K562 (cell line): ENCODE results near the gene STX3. TPM values are rescaled to one million over a fixed set of nuclear protein-coding genes. Genes with fewer than 3 reads are reported as not detected.

ENCODE experiments used
- DACH1 ChIP-seq: fragments of 450-650 bp; IDR thresholded peaks from 2 replicates; pipeline ENCODE4 v1.6.1; 2018; ENCODE audit not compliant: partially characterized antibody
- HDAC3 ChIP-seq: fragments of 450-650 bp; IDR thresholded peaks from 2 replicates; pipeline ENCODE4 v1.6.1; 2018; ENCODE audit warnings: borderline replicate concordance, mild to moderate bottlenecking, moderate library complexity; ENCODE audit not compliant: partially characterized antibody
- HNRNPK ChIP-seq: fragments of 200-400 bp; formaldehyde crosslinking; IDR thresholded peaks from one replicate; pipeline ENCODE4 v1.6.1; 2018; ENCODE audit warnings: mild to moderate bottlenecking, low read depth, low read length; ENCODE audit not compliant: poor library complexity, severe bottlenecking
- MEF2A ChIP-seq: IDR thresholded peaks from 2 replicates; pipeline ENCODE4 v1.6.1; 2011; ENCODE audit warnings: low read depth, mild to moderate bottlenecking, low read length, moderate library complexity; ENCODE audit not compliant: control insufficient read depth
- MTA3 ChIP-seq: fragments of 450-650 bp; formaldehyde crosslinking; IDR thresholded peaks from 2 replicates; pipeline ENCODE4 v1.6.1; 2017; ENCODE audit warnings: mild to moderate bottlenecking, borderline replicate concordance
- NR3C1 ChIP-seq: sonication (generic); formaldehyde crosslinking; IDR thresholded peaks from 2 replicates; pipeline ENCODE4 v1.8.1; 2022; ENCODE audit warnings: missing genetic modification reagents
- PHTF2 ChIP-seq: fragments of 250-450 bp; sonication (Bioruptor Pico); IDR thresholded peaks from 2 replicates; pipeline ENCODE4 v1.5.0; 2021; ENCODE audit warnings: mild to moderate bottlenecking
- RAD21 ChIP-seq, 2 experiments: fragments of 250-450 bp in 1 of 2; fragments of 450-650 bp in 1 of 2; sonication (Bioruptor Pico) in 1 of 2; formaldehyde crosslinking in 1 of 2; IDR thresholded peaks in 1 of 2; conservative IDR thresholded peaks in 1 of 2; 2 replicates each; pipeline versions ENCODE4 v1.4.0 to v1.8.0; 2020 to 2022; ENCODE audit warnings: mild to moderate bottlenecking in 2 of 2, moderate library complexity in 1 of 2
- SNRNP70 ChIP-seq: fragments of 200-400 bp; formaldehyde crosslinking; optimal IDR thresholded peaks from 2 replicates; pipeline ENCODE3; 2017; ENCODE audit warnings: low read depth, low read length
- TGIF2 ChIP-seq: sonication (generic); formaldehyde crosslinking; IDR thresholded peaks from 2 replicates; pipeline ENCODE4 v1.8.1; 2022; ENCODE audit warnings: mild to moderate bottlenecking, missing genetic modification reagents, moderate library complexity
- ZNF124 ChIP-seq: sonication (generic); formaldehyde crosslinking; IDR thresholded peaks from 2 replicates; pipeline ENCODE4 v1.8.1; 2022; ENCODE audit warnings: missing genetic modification reagents
- ZNF217 ChIP-seq: sonication (generic); formaldehyde crosslinking; IDR thresholded peaks from 2 replicates; pipeline ENCODE4 v1.8.0; 2022; ENCODE audit warnings: mild to moderate bottlenecking, missing genetic modification reagents
- ZNF778 ChIP-seq: fragments of 450-650 bp; formaldehyde crosslinking; IDR thresholded peaks from 2 replicates; pipeline ENCODE4 v1.4.0; 2020; ENCODE audit warnings: mild to moderate bottlenecking, moderate library complexity
- polyA plus RNA-seq, 8 experiments: library from polyadenylated mRNA; depleted of rRNA in 4 of 8; stranded (reverse) in 5 of 8; unstranded in 3 of 8; fragments of >200 nt; fragmentation: Nextera tagmentation in 2 of 8; fragmentation: Illumina TruSeq in 1 of 8; extraction: Ambion mirVana in 2 of 8; extraction: Trizol in 1 of 8; gene quantifications; 2 replicates each; pipeline versions ENCODE4 v1.2.1 to v1.2.3, GENCODE V29; 2011 to 2014; ENCODE audit warnings: inconsistent platforms in 1 of 8, missing spikeins in 1 of 8
- total RNA-seq, 7 experiments: library from RNA; depleted of rRNA in 6 of 7; stranded (reverse); fragments of >200 nt in 6 of 7; fragmentation: Illumina TruSeq in 2 of 7; extraction: Trizol in 2 of 7; gene quantifications; 2 replicates each; pipeline versions ENCODE4 v1.2.1 to v1.2.3, GENCODE V29; 2011 to 2021; ENCODE audit warnings: low replicate concordance in 1 of 7
- TF ChIP-seq, protein P1 (sequence below): fragments of 200-600 bp; sonication (generic); IDR thresholded peaks from one replicate; pipeline ENCODE4 v1.6.1; 2012; ENCODE audit warnings: mild to moderate bottlenecking, low read depth, low read length, inconsistent platforms
- TF ChIP-seq, protein P2 (sequence below): fragments of 450-650 bp; IDR thresholded peaks from 2 replicates; pipeline ENCODE4 v1.6.1; 2014; ENCODE audit warnings: low read depth, mild to moderate bottlenecking, moderate library complexity, borderline replicate concordance

STX3 gene
- total and polyA plus RNA-seq, 9 of the 15 experiments (the other 6 are each of a cell fraction or from before 2014, with no cell fraction given): 12.0 to 91.6 (median 48.7) TPM

DNA sequence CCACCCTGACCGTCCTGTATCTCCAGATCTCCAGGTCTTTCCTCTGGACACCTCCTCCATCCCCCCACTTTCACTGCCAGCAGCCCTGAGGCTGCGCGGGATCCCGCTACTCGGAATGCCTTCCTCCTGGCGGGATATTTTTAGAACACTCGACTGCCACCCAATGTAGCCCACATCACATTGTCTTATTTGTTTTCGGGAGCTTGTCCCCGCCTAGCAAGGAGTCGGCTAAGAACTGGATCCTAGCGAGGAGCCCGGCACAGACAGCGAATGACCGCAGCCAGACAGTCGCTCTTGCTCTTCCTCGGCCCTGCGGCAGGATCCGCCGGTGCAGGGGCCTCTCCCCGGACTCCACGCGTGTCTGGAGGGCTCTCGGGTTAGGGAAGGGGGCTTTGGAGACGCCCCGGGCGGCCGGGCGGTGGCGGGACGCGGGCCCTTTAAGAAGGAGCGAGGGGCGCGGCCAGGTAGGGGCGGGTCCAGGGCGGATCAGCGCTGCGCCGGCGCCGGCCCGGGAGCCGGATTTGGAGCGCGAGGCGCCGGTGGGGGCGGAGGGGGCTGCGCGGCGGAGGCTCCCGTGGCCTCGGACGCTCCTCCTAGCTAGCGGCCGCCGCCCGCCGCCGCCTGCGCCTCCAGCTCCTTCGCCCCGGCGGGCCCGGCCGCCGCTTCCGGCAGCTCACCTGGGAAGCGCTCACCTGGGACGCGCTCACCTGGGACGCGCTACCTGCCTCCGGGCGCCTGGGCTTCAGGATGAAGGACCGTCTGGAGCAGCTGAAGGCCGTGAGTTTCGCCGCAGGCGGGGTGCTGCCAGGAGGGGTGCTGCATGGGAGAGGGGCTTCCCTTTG lies at the start of gene STX3 (continued):
- TF ChIP-seq, protein P1, sequence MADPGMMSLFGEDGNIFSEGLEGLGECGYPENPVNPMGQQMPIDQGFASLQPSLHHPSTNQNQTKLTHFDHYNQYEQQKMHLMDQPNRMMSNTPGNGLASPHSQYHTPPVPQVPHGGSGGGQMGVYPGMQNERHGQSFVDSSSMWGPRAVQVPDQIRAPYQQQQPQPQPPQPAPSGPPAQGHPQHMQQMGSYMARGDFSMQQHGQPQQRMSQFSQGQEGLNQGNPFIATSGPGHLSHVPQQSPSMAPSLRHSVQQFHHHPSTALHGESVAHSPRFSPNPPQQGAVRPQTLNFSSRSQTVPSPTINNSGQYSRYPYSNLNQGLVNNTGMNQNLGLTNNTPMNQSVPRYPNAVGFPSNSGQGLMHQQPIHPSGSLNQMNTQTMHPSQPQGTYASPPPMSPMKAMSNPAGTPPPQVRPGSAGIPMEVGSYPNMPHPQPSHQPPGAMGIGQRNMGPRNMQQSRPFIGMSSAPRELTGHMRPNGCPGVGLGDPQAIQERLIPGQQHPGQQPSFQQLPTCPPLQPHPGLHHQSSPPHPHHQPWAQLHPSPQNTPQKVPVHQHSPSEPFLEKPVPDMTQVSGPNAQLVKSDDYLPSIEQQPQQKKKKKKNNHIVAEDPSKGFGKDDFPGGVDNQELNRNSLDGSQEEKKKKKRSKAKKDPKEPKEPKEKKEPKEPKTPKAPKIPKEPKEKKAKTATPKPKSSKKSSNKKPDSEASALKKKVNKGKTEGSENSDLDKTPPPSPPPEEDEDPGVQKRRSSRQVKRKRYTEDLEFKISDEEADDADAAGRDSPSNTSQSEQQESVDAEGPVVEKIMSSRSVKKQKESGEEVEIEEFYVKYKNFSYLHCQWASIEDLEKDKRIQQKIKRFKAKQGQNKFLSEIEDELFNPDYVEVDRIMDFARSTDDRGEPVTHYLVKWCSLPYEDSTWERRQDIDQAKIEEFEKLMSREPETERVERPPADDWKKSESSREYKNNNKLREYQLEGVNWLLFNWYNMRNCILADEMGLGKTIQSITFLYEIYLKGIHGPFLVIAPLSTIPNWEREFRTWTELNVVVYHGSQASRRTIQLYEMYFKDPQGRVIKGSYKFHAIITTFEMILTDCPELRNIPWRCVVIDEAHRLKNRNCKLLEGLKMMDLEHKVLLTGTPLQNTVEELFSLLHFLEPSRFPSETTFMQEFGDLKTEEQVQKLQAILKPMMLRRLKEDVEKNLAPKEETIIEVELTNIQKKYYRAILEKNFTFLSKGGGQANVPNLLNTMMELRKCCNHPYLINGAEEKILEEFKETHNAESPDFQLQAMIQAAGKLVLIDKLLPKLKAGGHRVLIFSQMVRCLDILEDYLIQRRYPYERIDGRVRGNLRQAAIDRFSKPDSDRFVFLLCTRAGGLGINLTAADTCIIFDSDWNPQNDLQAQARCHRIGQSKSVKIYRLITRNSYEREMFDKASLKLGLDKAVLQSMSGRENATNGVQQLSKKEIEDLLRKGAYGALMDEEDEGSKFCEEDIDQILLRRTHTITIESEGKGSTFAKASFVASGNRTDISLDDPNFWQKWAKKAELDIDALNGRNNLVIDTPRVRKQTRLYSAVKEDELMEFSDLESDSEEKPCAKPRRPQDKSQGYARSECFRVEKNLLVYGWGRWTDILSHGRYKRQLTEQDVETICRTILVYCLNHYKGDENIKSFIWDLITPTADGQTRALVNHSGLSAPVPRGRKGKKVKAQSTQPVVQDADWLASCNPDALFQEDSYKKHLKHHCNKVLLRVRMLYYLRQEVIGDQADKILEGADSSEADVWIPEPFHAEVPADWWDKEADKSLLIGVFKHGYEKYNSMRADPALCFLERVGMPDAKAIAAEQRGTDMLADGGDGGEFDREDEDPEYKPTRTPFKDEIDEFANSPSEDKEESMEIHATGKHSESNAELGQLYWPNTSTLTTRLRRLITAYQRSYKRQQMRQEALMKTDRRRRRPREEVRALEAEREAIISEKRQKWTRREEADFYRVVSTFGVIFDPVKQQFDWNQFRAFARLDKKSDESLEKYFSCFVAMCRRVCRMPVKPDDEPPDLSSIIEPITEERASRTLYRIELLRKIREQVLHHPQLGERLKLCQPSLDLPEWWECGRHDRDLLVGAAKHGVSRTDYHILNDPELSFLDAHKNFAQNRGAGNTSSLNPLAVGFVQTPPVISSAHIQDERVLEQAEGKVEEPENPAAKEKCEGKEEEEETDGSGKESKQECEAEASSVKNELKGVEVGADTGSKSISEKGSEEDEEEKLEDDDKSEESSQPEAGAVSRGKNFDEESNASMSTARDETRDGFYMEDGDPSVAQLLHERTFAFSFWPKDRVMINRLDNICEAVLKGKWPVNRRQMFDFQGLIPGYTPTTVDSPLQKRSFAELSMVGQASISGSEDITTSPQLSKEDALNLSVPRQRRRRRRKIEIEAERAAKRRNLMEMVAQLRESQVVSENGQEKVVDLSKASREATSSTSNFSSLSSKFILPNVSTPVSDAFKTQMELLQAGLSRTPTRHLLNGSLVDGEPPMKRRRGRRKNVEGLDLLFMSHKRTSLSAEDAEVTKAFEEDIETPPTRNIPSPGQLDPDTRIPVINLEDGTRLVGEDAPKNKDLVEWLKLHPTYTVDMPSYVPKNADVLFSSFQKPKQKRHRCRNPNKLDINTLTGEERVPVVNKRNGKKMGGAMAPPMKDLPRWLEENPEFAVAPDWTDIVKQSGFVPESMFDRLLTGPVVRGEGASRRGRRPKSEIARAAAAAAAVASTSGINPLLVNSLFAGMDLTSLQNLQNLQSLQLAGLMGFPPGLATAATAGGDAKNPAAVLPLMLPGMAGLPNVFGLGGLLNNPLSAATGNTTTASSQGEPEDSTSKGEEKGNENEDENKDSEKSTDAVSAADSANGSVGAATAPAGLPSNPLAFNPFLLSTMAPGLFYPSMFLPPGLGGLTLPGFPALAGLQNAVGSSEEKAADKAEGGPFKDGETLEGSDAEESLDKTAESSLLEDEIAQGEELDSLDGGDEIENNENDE: no peak
- TF ChIP-seq ZNF217 (no peak), RAD21 (CRISPR knock-in tag; conservative IDR thresholded peaks at IDR 0.05 in 1 of 2, IDR thresholded peaks at IDR 0.05 in 1 of 2) (0 out of 4 replicates have a peak, but pooled peaks of 1 of the 2 experiments have one; percentile 10), SNRNP70 (no peak), PHTF2 (CRISPR knock-in tag) (no peak), MEF2A (peak; percentile 9; the same call in 1 of the 2 replicates), NR3C1 (CRISPR knock-in tag) (no peak), DACH1 (no peak), HNRNPK (no peak), MTA3 (no peak), ZNF778 (no peak), ZNF124 (CRISPR knock-in tag) (no peak), TGIF2 (no peak), HDAC3 (no peak)
- TF ChIP-seq, protein P2, sequence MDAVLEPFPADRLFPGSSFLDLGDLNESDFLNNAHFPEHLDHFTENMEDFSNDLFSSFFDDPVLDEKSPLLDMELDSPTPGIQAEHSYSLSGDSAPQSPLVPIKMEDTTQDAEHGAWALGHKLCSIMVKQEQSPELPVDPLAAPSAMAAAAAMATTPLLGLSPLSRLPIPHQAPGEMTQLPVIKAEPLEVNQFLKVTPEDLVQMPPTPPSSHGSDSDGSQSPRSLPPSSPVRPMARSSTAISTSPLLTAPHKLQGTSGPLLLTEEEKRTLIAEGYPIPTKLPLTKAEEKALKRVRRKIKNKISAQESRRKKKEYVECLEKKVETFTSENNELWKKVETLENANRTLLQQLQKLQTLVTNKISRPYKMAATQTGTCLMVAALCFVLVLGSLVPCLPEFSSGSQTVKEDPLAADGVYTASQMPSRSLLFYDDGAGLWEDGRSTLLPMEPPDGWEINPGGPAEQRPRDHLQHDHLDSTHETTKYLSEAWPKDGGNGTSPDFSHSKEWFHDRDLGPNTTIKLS: peak; percentile 17; the same call in 1 of the 2 replicates
